ENCODE results near the gene FARP1.

The FARP1 gene

DNA sequence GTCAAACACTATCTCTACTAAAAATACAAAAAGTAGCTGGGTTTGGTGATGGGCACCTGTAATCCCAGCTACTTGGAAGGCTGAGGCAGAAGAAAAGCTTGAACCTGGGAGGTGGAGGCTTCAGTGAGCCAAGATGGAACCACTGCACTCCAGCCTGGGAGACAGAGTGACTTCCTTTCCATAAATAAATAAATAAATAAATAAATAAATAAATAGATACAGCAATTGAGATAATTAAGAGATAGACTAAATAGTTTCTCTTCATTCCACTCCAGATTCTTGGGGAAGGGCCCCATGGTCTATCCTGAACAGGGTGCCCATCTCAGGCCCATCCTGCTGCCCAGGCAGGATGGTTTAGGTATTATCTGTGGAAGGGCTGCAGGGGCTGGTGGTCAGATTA, 24.0 kb upstream of the FARP1 start:
- no peak overlapping the region for H3K27ac ChIP-seq
- no peaks in the 10 kb centered on the region for H3K9me3 ChIP-seq
- no peaks in the 10 kb centered on the region for H3K36me3 ChIP-seq
- TF ChIP-seq, protein P1, sequence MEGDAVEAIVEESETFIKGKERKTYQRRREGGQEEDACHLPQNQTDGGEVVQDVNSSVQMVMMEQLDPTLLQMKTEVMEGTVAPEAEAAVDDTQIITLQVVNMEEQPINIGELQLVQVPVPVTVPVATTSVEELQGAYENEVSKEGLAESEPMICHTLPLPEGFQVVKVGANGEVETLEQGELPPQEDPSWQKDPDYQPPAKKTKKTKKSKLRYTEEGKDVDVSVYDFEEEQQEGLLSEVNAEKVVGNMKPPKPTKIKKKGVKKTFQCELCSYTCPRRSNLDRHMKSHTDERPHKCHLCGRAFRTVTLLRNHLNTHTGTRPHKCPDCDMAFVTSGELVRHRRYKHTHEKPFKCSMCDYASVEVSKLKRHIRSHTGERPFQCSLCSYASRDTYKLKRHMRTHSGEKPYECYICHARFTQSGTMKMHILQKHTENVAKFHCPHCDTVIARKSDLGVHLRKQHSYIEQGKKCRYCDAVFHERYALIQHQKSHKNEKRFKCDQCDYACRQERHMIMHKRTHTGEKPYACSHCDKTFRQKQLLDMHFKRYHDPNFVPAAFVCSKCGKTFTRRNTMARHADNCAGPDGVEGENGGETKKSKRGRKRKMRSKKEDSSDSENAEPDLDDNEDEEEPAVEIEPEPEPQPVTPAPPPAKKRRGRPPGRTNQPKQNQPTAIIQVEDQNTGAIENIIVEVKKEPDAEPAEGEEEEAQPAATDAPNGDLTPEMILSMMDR (IDR thresholded peaks at IDR 0.05): no peak
- no peaks in the 10 kb centered on the region for H3K4me1 ChIP-seq (ENCODE audit: control insufficient read depth in 1 of 2, insufficient read depth in 1 of 2, low read depth in 1 of 2, low read length in 1 of 2)
- H3K4me3 ChIP-seq (ENCODE audit: low read depth in 1 of 2, low read length in 1 of 2): no peak overlapping the region
- no peaks in the 10 kb centered on the region for H3K27me3 ChIP-seq

DNA sequence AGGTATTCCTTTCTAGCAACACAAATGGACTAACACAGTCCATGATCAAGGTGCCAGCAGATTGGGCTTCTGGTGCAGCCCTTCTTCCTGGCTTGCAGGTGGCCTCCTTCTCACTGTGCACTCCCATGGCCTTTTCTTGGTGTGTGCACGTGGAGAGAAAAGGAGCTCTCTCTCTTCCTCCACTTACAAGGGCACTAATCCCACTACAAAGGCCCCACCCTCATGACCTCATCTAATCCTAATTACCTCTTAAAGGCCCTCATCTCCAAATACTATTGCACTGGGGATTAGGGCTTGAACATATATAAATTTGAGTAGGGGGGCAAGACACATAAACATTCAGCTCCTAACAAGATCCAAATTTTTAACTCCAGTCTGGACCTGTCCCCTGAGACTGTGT, 19.7 kb upstream of the FARP1 start:
- H3K4me1 ChIP-seq (ENCODE audit: control insufficient read depth in 1 of 2, insufficient read depth in 1 of 2, low read depth in 1 of 2, low read length in 1 of 2): no peaks in the 10 kb centered on the region

DNA sequence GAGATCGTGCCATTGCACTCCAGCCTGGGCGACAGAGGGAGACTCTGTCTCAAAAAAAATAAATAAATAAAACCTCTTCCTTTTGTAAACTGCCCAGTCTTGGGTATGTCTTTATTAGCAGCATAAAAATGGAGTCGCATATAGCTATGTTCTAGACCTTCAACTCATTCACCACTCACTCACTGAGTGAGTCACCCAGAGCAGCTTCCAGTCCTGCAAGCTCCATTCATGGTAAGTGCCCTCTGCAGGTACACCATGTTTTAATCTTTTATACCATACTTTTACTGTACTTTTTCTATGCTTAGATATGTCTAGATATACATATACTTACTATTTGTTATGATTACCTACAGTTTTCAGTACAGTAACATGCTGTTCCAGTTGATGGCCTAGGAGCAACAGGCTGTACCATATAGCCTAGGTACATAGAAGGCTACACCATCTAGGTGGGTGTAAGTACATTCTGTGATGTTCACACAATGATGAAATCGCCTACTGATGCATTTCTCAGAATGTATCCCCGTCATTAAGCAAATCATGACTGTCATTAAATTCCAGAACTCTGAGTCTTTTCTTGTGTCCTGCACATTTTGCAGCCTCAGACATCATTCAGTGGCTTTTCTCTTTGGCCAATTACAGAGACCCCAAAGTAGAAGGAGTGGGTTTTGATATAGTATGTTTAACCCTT, 13.7 kb upstream of the FARP1 start:
- no peak overlapping the region for H3K27ac ChIP-seq
- H3K4me1 ChIP-seq (ENCODE audit: control insufficient read depth in 1 of 2, insufficient read depth in 1 of 2, low read depth in 1 of 2, low read length in 1 of 2): no peaks in the 10 kb centered on the region
- TF ChIP-seq, protein P1 (IDR thresholded peaks at IDR 0.05): no peak
- H3K4me3 ChIP-seq (ENCODE audit: low read depth in 1 of 2, low read length in 1 of 2): no peak overlapping the region
- H3K9me3 ChIP-seq: no peaks in the 10 kb centered on the region
- no peaks in the 10 kb centered on the region for H3K36me3 ChIP-seq
- no peaks in the 10 kb centered on the region for H3K27me3 ChIP-seq

More for the DNA sequence above, 19.7 kb upstream of the FARP1 start:
- Histone ChIP-seq H3K27me3 (no peaks in the 10 kb centered on the region), H3K27ac (no peak overlapping the region), H3K4me3 (ENCODE audit: low read depth in 1 of 2, low read length in 1 of 2) (no peak overlapping the region), H3K36me3 (no peaks in the 10 kb centered on the region), H3K9me3 (no peaks in the 10 kb centered on the region)
- TF ChIP-seq, protein P1 (IDR thresholded peaks at IDR 0.05): no peak

DNA sequence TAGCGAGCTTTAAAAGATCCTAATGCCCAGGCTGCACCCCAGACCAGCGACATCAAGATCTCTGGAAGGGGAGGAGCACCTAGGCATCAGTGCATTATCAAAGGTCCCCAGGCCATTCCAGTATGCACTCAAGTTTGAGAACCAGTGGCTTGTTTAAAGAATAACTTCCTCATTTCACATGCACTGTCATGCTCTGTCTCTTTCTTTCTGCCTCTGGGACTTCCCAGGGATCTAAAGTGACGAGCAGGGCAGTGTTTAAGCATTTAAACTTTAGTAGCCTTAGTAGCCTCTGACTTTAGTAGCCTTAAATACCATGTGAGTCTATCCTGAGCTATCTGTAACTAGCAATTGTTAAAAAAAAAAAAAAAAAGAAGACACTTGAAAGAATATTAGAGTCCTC, 8.9 kb upstream of the FARP1 start:
- H3K27me3 ChIP-seq: peaks cover 21% of the 10 kb centered on the region
- no peak overlapping the region for H3K27ac ChIP-seq
- H3K4me3 ChIP-seq (ENCODE audit: low read depth in 1 of 2, low read length in 1 of 2): no peak overlapping the region
- TF ChIP-seq, protein P1 (IDR thresholded peaks at IDR 0.05): no peak
- H3K4me1 ChIP-seq (ENCODE audit: control insufficient read depth in 1 of 2, insufficient read depth in 1 of 2, low read depth in 1 of 2, low read length in 1 of 2): no peaks in the 10 kb centered on the region
- H3K36me3 ChIP-seq: no peaks in the 10 kb centered on the region
- H3K9me3 ChIP-seq: no peaks in the 10 kb centered on the region

DNA sequence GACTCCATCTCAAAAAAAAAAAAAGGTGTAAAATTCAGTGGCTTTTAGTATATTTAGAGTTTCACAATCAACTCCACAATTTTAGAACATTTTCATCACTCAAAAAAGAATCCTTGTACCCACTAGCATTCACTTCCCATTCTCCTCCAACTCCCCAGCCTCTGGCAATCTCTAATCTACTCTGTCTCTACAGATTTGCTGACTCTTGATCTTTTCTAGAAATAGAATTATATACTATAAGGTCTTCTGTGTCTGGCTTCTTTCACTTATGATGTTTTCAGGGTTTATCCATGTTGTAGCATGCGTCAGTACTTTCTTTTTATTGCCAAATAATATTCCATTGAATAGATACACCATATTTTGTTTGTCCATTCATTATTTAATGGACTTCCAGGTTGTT, 8.0 kb upstream of the FARP1 start:
- Histone ChIP-seq H3K4me3 (ENCODE audit: low read depth in 1 of 2, low read length in 1 of 2) (no peak overlapping the region), H3K36me3 (no peaks in the 10 kb centered on the region), H3K27ac (no peak overlapping the region), H3K4me1 (ENCODE audit: control insufficient read depth in 1 of 2, insufficient read depth in 1 of 2, low read depth in 1 of 2, low read length in 1 of 2) (no peaks in the 10 kb centered on the region), H3K27me3 (peaks cover 31% of the 10 kb centered on the region), H3K9me3 (no peaks in the 10 kb centered on the region)
- TF ChIP-seq, protein P1 (IDR thresholded peaks at IDR 0.05): no peak

Data from neutrophil (primary cell).